Lower leg skin (tissue), 3 donors: ENCODE results near the gene FAM204A.

Source experiments
- CTCF ChIP-seq, 3 donors: fragments of 450-650 bp; IDR thresholded peaks; one replicate each; pipeline ENCODE4 v1.5.1; 2016; ENCODE audit warnings: antibody characterized with exemption in 3 of 3, mild to moderate bottlenecking in 3 of 3, moderate library complexity in 2 of 3
- POLR2A ChIP-seq, 2 donors: fragments of 450-650 bp; IDR thresholded peaks; one replicate each; pipeline ENCODE4 v1.6.1; 2016 to 2017; ENCODE audit warnings: antibody characterized with exemption in 2 of 2, mild to moderate bottlenecking in 1 of 2, moderate library complexity in 1 of 2

- TF ChIP-seq POLR2A (IDR thresholded peaks at IDR 0.05) (no peak), CTCF (IDR thresholded peaks at IDR 0.05) (no peak)
Observed at GRCh38 chr10:118271671-118272070, 70.5 kb downstream of the FAM204A start.
